ENCODE data around the gene SCUBE3. TPM values are rescaled to one million over a fixed set of nuclear protein-coding genes. Genes with fewer than 3 reads are reported as not detected.

SCUBE3 gene
- total and polyA plus RNA-seq, 2 experiments from 2014 or later = 24.0 to 31.5 TPM

DNA sequence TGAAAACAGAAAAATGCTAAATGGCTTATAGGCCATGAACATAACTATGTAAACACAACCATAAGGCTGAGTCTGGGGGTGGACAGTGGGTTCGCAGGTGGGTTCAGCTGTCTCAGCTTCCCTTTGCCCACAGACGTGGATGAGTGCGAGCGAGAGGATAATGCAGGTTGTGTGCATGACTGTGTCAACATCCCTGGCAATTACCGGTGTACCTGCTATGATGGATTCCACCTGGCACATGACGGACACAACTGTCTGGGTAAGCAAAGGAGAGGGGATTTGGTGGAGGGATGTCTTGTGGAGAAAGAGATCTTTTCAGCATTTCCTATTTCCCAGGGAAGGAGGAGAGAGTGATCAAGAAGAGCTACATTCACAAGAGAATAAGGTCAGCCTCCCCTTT is 14.7 kb downstream of the SCUBE3 start:
- H3K9me3 ChIP-seq (ENCODE audit: low read depth) = no peaks in the 10 kb centered on the region
- H3K4me2 ChIP-seq (ENCODE audit: unreplicated experiment) = no peak overlapping the region
- no peaks in the 10 kb centered on the region for H3F3A ChIP-seq (ENCODE audit: insufficient read depth)
- no peaks in the 10 kb centered on the region for H3K4me1 ChIP-seq (ENCODE audit: insufficient read depth)
- no peaks in the 10 kb centered on the region for H4K20me1 ChIP-seq (ENCODE audit: insufficient read depth)
- no peak overlapping the region for H3K4me3 ChIP-seq
- no peaks in the 10 kb centered on the region for H3K36me3 ChIP-seq (ENCODE audit: low read depth)
- H3K27ac ChIP-seq = no peak overlapping the region
- WGBS, 2 experiments (ENCODE audit: low coverage in 1 of 2, low lambda C conversion rate in 2 of 2, missing lambda C conversion rate in 2 of 2) = 96 to 97% methylated on average over 6 of the region's 6 CpGs
- peaks cover 26% of the 10 kb centered on the region; the same call in 1 of the 2 replicates for H3K79me2 ChIP-seq (ENCODE audit: insufficient read depth)
- TF ChIP-seq EZH2phosphoT487 (IDR thresholded peaks at IDR 0.05; ENCODE audit: insufficient read depth, low read depth) = no peak
- TF ChIP-seq EZH2 (IDR thresholded peaks at IDR 0.05; ENCODE audit: insufficient read depth, poor library complexity, severe bottlenecking) = no peak
- H2AFZ ChIP-seq = no peak overlapping the region
- no peak overlapping the region for H3K9ac ChIP-seq
- DNase-seq = no peak
- in situ Hi-C loops (cut with MboI) = no loop called here
- no peaks in the 10 kb centered on the region for H3K9me2 ChIP-seq (ENCODE audit: insufficient read depth)
- no peaks in the 10 kb centered on the region for H3K27me3 ChIP-seq (replicated peaks; ENCODE audit: insufficient read depth)

DNA sequence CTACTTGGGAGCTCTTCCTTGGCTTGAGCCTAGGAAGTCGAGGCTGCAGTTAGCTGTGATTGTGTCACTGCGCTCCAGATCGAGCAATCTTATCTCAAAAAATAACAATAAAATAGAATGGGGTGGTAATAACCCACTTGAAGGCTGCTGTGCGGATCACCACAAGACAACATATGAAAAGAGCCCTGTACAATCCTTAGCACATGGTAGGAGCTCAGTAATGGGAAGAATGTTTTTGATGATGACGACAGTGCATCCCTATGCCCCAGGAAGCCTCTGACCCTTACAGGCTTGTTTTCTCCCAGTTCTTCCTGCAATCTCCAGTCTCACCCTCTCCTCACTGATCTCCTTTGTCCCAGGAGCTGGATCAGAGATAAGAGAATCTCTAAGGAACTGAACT is 15.5 kb downstream of the SCUBE3 start:
- TF ChIP-seq EZH2 (IDR thresholded peaks at IDR 0.05; ENCODE audit: insufficient read depth, poor library complexity, severe bottlenecking) = no peak
- no peak for TF ChIP-seq EZH2phosphoT487 (IDR thresholded peaks at IDR 0.05; ENCODE audit: insufficient read depth, low read depth)
- in situ Hi-C loops (cut with MboI) = no loop called here
- 89 to 91% methylated on average over 5 of the region's 5 CpGs for WGBS, 2 experiments (ENCODE audit: low coverage in 1 of 2, low lambda C conversion rate in 2 of 2, missing lambda C conversion rate in 2 of 2)

DNA sequence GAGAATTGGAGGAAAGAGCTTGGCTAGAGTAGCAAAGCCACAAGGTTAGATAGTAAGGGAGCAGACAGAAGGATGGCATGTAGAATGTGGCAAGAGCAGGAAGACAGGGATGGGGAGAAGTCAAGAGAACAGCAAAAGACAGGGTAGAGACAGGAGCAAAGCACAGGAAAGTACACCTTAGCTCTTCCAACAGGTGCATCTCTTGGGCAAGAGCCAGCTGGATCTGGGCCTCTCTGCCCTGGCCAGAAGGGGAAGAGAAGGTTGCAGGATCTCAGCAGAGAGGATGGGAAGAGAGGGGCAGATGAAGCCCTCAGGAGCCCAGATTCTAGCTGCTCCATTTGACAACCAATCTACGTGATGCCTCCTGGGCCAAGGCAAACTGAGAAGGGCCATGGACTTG is 16.7 kb downstream of the SCUBE3 start:
- Histone ChIP-seq H3K4me3 (no peak overlapping the region), H3K27me3 (replicated peaks; ENCODE audit: insufficient read depth) (no peaks in the 10 kb centered on the region), H3K9me3 (ENCODE audit: low read depth) (no peaks in the 10 kb centered on the region), H3K36me3 (ENCODE audit: low read depth) (0 out of 2 replicates have a peak, but pooled peaks cover 3% of the 10 kb centered on the region), H3K4me1 (ENCODE audit: insufficient read depth) (no peaks in the 10 kb centered on the region), H3K79me2 (ENCODE audit: insufficient read depth) (0 out of 2 replicates have a peak, but pooled peaks cover 11% of the 10 kb centered on the region), H3K9ac (no peak overlapping the region), H3F3A (ENCODE audit: insufficient read depth) (no peaks in the 10 kb centered on the region), H3K9me2 (ENCODE audit: insufficient read depth) (no peaks in the 10 kb centered on the region), H2AFZ (no peak overlapping the region), H3K27ac (no peak overlapping the region), H4K20me1 (ENCODE audit: insufficient read depth) (no peaks in the 10 kb centered on the region), H3K4me2 (ENCODE audit: unreplicated experiment) (no peak overlapping the region)
- no peak for TF ChIP-seq EZH2 (IDR thresholded peaks at IDR 0.05; ENCODE audit: insufficient read depth, poor library complexity, severe bottlenecking)
- TF ChIP-seq EZH2phosphoT487 (IDR thresholded peaks at IDR 0.05; ENCODE audit: insufficient read depth, low read depth) = no peak
- DNase-seq = no peak
- WGBS, 2 experiments (ENCODE audit: low coverage in 1 of 2, low lambda C conversion rate in 2 of 2, missing lambda C conversion rate in 2 of 2) = 100% methylated on average over 1 of the region's 1 CpG
- in situ Hi-C loops (cut with MboI) = no loop called here

More for the DNA sequence above, 15.5 kb downstream of the SCUBE3 start:
- no peaks in the 10 kb centered on the region for H3K9me2 ChIP-seq (ENCODE audit: insufficient read depth)
- H3K9me3 ChIP-seq (ENCODE audit: low read depth) = no peaks in the 10 kb centered on the region
- H4K20me1 ChIP-seq (ENCODE audit: insufficient read depth) = no peaks in the 10 kb centered on the region
- no peak overlapping the region for H3K4me2 ChIP-seq (ENCODE audit: unreplicated experiment)
- 0 out of 2 replicates have a peak, but pooled peaks cover 3% of the 10 kb centered on the region for H3K36me3 ChIP-seq (ENCODE audit: low read depth)
- no peak overlapping the region for H3K4me3 ChIP-seq
- H3K27me3 ChIP-seq (replicated peaks; ENCODE audit: insufficient read depth) = no peaks in the 10 kb centered on the region
- H3K4me1 ChIP-seq (ENCODE audit: insufficient read depth) = no peaks in the 10 kb centered on the region
- no peaks in the 10 kb centered on the region for H3F3A ChIP-seq (ENCODE audit: insufficient read depth)
- no peak overlapping the region for H3K27ac ChIP-seq
- H3K79me2 ChIP-seq (ENCODE audit: insufficient read depth) = 0 out of 2 replicates have a peak, but pooled peaks cover 18% of the 10 kb centered on the region
- no peak for DNase-seq
- no peak overlapping the region for H3K9ac ChIP-seq
- H2AFZ ChIP-seq = no peak overlapping the region

DNA sequence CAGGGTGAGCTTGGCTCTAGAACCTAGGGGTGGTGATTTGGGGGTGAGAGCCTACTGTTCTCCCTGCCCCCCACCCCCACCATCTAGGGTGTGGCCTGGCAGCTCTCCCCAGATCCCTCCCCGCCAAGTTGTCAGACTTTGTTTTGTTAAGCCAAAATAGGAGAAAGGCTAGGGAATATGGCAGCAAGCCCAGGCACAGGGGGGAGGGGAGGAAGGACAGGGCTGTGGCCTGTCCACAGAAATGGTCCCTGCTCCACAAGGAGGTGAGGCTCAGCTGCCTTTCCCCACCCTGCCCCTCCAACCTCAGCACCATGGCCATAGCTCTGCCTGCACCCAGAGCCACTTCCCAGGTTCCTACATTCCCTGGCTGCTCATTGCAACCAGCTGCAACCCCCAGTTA is 17.2 kb downstream of the SCUBE3 start:
- TF ChIP-seq EZH2phosphoT487 (IDR thresholded peaks at IDR 0.05; ENCODE audit: insufficient read depth, low read depth) = no peak
- TF ChIP-seq EZH2 (IDR thresholded peaks at IDR 0.05; ENCODE audit: insufficient read depth, poor library complexity, severe bottlenecking) = no peak
- H3K27ac ChIP-seq = no peak overlapping the region
- no peaks in the 10 kb centered on the region for H4K20me1 ChIP-seq (ENCODE audit: insufficient read depth)
- 0 out of 2 replicates have a peak, but pooled peaks cover 11% of the 10 kb centered on the region for H3K79me2 ChIP-seq (ENCODE audit: insufficient read depth)
- no peak overlapping the region for H3K4me2 ChIP-seq (ENCODE audit: unreplicated experiment)
- no peak overlapping the region for H2AFZ ChIP-seq
- 0 out of 2 replicates have a peak, but pooled peaks cover 3% of the 10 kb centered on the region for H3K36me3 ChIP-seq (ENCODE audit: low read depth)
- H3F3A ChIP-seq (ENCODE audit: insufficient read depth) = no peaks in the 10 kb centered on the region
- in situ Hi-C loops (cut with MboI) = no loop called here
- 100% methylated on average over 1 of the region's 1 CpG for WGBS, 2 experiments (ENCODE audit: low coverage in 1 of 2, low lambda C conversion rate in 2 of 2, missing lambda C conversion rate in 2 of 2)
- H3K27me3 ChIP-seq (replicated peaks; ENCODE audit: insufficient read depth) = no peaks in the 10 kb centered on the region
- H3K9ac ChIP-seq = no peak overlapping the region
- H3K9me3 ChIP-seq (ENCODE audit: low read depth) = no peaks in the 10 kb centered on the region
- H3K4me1 ChIP-seq (ENCODE audit: insufficient read depth) = no peaks in the 10 kb centered on the region
- no peak for DNase-seq
- H3K9me2 ChIP-seq (ENCODE audit: insufficient read depth) = no peaks in the 10 kb centered on the region
- no peak overlapping the region for H3K4me3 ChIP-seq

Data from GM23248 (cell line).